PC-9 (cell line): ENCODE results near the gene CCDC3. TPM values are rescaled to one million over a fixed set of nuclear protein-coding genes. Genes with fewer than 3 reads are reported as not detected.
"Not testable (repeated sequence)": the region's sequence is repeated elsewhere in the genome, so short reads cannot be mapped to it uniquely, and the experiment has no call there.

Experiments
- BruUV-seq: library from RNA; stranded (reverse); fragments of 400-500 nt; replicated peaks from 2 replicates; lab custom pipeline; 2021; lab: Mats Ljungman, UMichigan
- CTCF ChIA-PET: fragments of 300-600 bp; sonication (Branson Sonifier 250); formaldehyde crosslinking; loops from one replicate; lab custom pipeline; 2022; ENCODE audit warnings: antibody characterized with exemption; lab: Charles Lee
- POLR2A ChIA-PET: fragments of 300-600 bp; sonication (Branson Sonifier 250); formaldehyde crosslinking; loops from one replicate; lab custom pipeline; 2022; ENCODE audit warnings: antibody characterized with exemption; ENCODE audit not compliant: unreplicated experiment; lab: Charles Lee
- DNase-seq, 2 experiments: peaks; one replicate each; pipeline versions ENCODE4 v3.0.0 to v3.0.0-alpha.2; 2015 to 2022; ENCODE audit warnings: mixed read lengths in 1 of 2
- H2AFZ ChIP-seq: fragments of 200-600 bp; sonication (generic); 2 replicates; pipeline ENCODE4 v1.8.1; 2017; ENCODE audit warnings: antibody characterized with exemption
- H3F3A ChIP-seq: fragments of 200-600 bp; sonication (generic); 2 replicates; pipeline ENCODE4 v1.8.1; 2017; ENCODE audit warnings: antibody characterized with exemption, mild to moderate bottlenecking, low read depth; ENCODE audit not compliant: insufficient read depth
- H3K27ac ChIP-seq: fragments of 200-600 bp; sonication (generic); 2 replicates; pipeline ENCODE4 v1.6.1; 2016; ENCODE audit warnings: mixed run types
- H3K27me3 ChIP-seq: fragments of 200-600 bp; sonication (generic); 2 replicates; pipeline ENCODE4 v1.6.1; 2016; ENCODE audit warnings: low read depth, mixed run types; ENCODE audit not compliant: insufficient read depth
- H3K36me3 ChIP-seq: fragments of 200-600 bp; sonication (generic); 2 replicates; pipeline ENCODE4 v1.6.1; 2016; ENCODE audit warnings: low read depth, mixed run types
- H3K4me1 ChIP-seq: fragments of 200-600 bp; sonication (generic); replicated peaks from 2 replicates; pipeline ENCODE4 v1.6.1; 2016; ENCODE audit warnings: mixed run types; ENCODE audit not compliant: insufficient read depth
- H3K4me2 ChIP-seq: fragments of 200-600 bp; sonication (generic); 2 replicates; pipeline ENCODE4 v1.6.1; 2017; ENCODE audit warnings: mixed run types
- H3K4me3 ChIP-seq: fragments of 200-600 bp; sonication (generic); 2 replicates; pipeline ENCODE4 v1.6.1; 2016; ENCODE audit warnings: mixed run types
- H3K79me2 ChIP-seq: fragments of 200-600 bp; sonication (generic); 2 replicates; pipeline ENCODE4 v1.6.1; 2017; ENCODE audit warnings: low read depth, mixed run types
- H3K9me2 ChIP-seq: fragments of 200-600 bp; sonication (generic); 2 replicates; pipeline ENCODE4 v1.8.1; 2017; ENCODE audit warnings: mild to moderate bottlenecking; ENCODE audit not compliant: insufficient read depth
- H3K9me3 ChIP-seq: fragments of 200-600 bp; sonication (generic); 2 replicates; pipeline ENCODE4 v1.8.1; 2016; ENCODE audit warnings: low read depth; ENCODE audit not compliant: insufficient read depth
- H4K20me1 ChIP-seq: fragments of 200-600 bp; sonication (generic); 2 replicates; pipeline ENCODE4 v1.8.1; 2017; ENCODE audit not compliant: insufficient read depth
- EZH2 ChIP-seq: fragments of 200-600 bp; sonication (generic); IDR thresholded peaks from 2 replicates; pipeline ENCODE4 v1.8.0; 2017; ENCODE audit warnings: antibody characterized with exemption, low read depth
- intact Hi-C: fragments of 100-400 bp; cut with micrococcal nuclease; formaldehyde crosslinking; loops from one replicate; pipeline ENCODE4 v1.10.0; 2022; ENCODE audit not compliant: unreplicated experiment
- total RNA-seq: library from RNA; stranded (reverse); gene quantifications from 2 replicates; pipeline ENCODE4 v1.2.3, GENCODE V29; 2021
- TF ChIP-seq, protein P1 (sequence below): fragments of 200-600 bp; sonication (generic); conservative IDR thresholded peaks from 2 replicates; pipeline ENCODE4 v1.6.1; 2017; ENCODE audit warnings: mixed run types, antibody characterized with exemption, mild to moderate bottlenecking, moderate library complexity

The CCDC3 gene
- total RNA-seq, 1 experiment from 2014 or later, result not detected

DNA sequence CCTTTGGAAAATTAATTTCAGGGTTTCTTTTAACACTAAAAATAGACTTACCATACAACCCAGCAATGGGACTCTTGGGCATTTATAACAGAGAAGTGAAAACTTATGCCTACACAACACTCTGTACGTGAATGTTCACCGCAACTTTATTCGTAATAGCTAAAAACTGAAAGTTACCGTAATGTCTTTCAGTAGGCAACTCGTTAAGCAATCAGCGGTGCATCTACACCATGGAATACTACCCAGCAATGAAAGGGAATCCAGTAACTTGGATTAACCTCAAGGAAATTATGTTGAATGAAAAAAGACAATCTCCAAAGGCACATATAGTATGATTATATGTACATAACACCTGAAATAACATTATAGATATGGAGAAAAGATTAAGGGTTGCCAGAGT is 16.2 kb downstream of the CCDC3 start:
- CTCF ChIA-PET, result no interaction called here
- TF ChIP-seq EZH2, result no peak
- TF ChIP-seq, protein P1, sequence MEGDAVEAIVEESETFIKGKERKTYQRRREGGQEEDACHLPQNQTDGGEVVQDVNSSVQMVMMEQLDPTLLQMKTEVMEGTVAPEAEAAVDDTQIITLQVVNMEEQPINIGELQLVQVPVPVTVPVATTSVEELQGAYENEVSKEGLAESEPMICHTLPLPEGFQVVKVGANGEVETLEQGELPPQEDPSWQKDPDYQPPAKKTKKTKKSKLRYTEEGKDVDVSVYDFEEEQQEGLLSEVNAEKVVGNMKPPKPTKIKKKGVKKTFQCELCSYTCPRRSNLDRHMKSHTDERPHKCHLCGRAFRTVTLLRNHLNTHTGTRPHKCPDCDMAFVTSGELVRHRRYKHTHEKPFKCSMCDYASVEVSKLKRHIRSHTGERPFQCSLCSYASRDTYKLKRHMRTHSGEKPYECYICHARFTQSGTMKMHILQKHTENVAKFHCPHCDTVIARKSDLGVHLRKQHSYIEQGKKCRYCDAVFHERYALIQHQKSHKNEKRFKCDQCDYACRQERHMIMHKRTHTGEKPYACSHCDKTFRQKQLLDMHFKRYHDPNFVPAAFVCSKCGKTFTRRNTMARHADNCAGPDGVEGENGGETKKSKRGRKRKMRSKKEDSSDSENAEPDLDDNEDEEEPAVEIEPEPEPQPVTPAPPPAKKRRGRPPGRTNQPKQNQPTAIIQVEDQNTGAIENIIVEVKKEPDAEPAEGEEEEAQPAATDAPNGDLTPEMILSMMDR, result no peak
- Histone ChIP-seq H2AFZ (no peak overlapping the region), H3K36me3 (no peaks in the 10 kb centered on the region), H3K9me2 (no peaks in the 10 kb centered on the region), H3K4me1 (no peaks in the 10 kb centered on the region; the same call in 1 of the 2 replicates), H4K20me1 (no peaks in the 10 kb centered on the region), H3K27ac (no peak overlapping the region), H3F3A (no peaks in the 10 kb centered on the region), H3K79me2 (no peaks in the 10 kb centered on the region), H3K4me3 (no peak overlapping the region), H3K9me3 (no peaks in the 10 kb centered on the region), H3K4me2 (no peak overlapping the region), H3K27me3 (no peaks in the 10 kb centered on the region)
- intact Hi-C loops, result no loop called here
- no peak for DNase-seq
- BruUV-seq, result no TSS peak
- POLR2A ChIA-PET, result no interaction called here

DNA sequence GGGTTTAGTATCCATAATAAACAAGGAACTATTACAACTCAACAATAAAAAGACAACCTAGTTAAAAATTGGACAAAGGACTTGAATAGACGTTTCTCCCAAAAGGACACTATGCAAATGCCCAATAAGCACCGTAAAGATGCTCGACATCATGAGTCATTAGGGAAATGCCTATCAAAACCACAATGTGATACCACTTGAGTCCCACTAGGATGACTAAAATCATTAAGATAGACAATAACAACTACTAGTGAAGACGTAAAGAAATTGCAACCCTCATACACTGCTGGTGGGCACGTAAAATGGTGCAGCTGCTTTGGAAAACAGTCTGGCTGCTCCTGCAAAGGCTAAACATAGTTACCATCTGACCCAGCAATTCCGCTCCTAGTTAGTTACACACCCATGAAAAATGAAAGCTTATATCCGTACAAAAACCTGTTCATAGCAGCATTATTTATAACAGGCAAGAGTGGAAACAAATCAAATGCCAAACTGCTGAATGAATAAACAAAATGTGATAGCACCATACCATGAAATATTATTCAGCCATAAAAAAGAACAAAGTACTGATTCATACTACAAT is 17.3 kb downstream of the CCDC3 start:
- intact Hi-C loops, result no loop called here
- H3F3A ChIP-seq, result no peaks in the 10 kb centered on the region
- no peak overlapping the region for H3K4me3 ChIP-seq
- peak in 1 of 2 experiments; percentile 39 for DNase-seq
- no peaks in the 10 kb centered on the region; the same call in 1 of the 2 replicates for H3K4me1 ChIP-seq
- H3K79me2 ChIP-seq, result no peaks in the 10 kb centered on the region
- TF ChIP-seq, protein P1, result no peak
- TF ChIP-seq EZH2, result no peak
- POLR2A ChIA-PET, result no interaction called here
- no peaks in the 10 kb centered on the region for H3K9me3 ChIP-seq
- H3K27me3 ChIP-seq, result no peaks in the 10 kb centered on the region; the same call in 1 of the 2 replicates
- H4K20me1 ChIP-seq, result no peaks in the 10 kb centered on the region
- no peak overlapping the region for H3K27ac ChIP-seq
- CTCF ChIA-PET, result no interaction called here
- no peaks in the 10 kb centered on the region for H3K36me3 ChIP-seq
- BruUV-seq, result no TSS peak
- no peak overlapping the region for H2AFZ ChIP-seq
- no peak overlapping the region for H3K4me2 ChIP-seq
- no peaks in the 10 kb centered on the region for H3K9me2 ChIP-seq

DNA sequence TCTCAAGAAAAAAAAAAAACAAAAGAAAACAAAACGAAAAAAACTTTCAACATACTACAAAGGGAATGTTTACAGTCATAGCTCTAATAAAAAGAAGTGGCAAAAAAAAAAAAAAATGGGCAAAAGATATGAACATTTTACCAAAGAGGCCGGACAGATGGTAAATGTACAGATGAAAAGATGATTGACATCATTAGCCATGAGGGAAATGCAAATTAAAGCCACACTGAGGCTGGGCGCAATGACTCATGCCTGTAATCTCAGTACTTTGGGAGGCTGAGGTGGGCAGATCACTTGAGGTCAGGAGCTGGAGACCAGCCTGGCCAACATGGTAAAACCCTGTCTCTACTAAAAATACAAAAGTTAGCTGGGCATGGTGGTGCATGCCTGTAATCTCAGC is 17.9 kb downstream of the CCDC3 start:
- H3K79me2 ChIP-seq, intact Hi-C loops, H3K4me2 ChIP-seq, H2AFZ ChIP-seq, BruUV-seq, H3K36me3 ChIP-seq, DNase-seq, POLR2A ChIA-PET, H3K4me1 ChIP-seq, H3K4me3 ChIP-seq, H3F3A ChIP-seq, H3K27ac ChIP-seq, H4K20me1 ChIP-seq, H3K27me3 ChIP-seq, H3K9me3 ChIP-seq, CTCF ChIA-PET, H3K9me2 ChIP-seq: not testable (repeated sequence)

DNA sequence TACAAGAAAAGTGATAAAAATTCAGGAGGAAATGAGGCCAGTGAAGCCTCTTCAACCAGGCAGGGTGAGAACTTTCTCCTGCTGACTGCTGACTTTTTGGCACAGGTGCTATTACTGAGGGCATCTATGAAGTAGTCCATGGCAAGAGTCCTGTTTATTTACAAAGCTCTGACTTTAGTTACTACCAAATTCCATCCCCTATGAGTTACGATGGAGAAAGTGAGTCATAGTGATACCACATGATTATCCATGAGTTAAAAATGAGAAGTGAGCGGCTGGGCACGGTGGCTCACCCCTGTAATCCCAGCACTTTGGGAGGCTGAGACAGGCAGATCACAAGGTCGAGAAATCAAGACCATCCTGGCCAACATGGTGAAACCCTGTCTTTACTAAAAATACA is 19.9 kb downstream of the CCDC3 start:
- no peaks in the 10 kb centered on the region; the same call in 1 of the 2 replicates for H3K4me1 ChIP-seq
- CTCF ChIA-PET, result no interaction called here
- BruUV-seq, result no TSS peak

More for the DNA sequence above, 19.9 kb downstream of the CCDC3 start:
- Histone ChIP-seq H3K79me2 (no peaks in the 10 kb centered on the region), H3K4me3 (no peak overlapping the region), H3K9me3 (no peaks in the 10 kb centered on the region), H3K27ac (no peak overlapping the region), H3K4me2 (no peak overlapping the region), H3K36me3 (no peaks in the 10 kb centered on the region), H2AFZ (no peak overlapping the region), H3F3A (no peaks in the 10 kb centered on the region), H3K9me2 (no peaks in the 10 kb centered on the region), H3K27me3 (peaks cover 12% of the 10 kb centered on the region), H4K20me1 (no peaks in the 10 kb centered on the region)
- TF ChIP-seq EZH2, result no peak
- TF ChIP-seq, protein P1, result no peak
- POLR2A ChIA-PET, result no interaction called here
- intact Hi-C loops, result no loop called here
- peak in 1 of 2 experiments; percentile 73 for DNase-seq
